Measurements from ENCODE around the gene DHRS12. TPM values are rescaled to one million over a fixed set of nuclear protein-coding genes. Genes with fewer than 3 reads are reported as not detected.

The DHRS12 gene
- total RNA-seq, 1 donor = 3.3 TPM

DNA sequence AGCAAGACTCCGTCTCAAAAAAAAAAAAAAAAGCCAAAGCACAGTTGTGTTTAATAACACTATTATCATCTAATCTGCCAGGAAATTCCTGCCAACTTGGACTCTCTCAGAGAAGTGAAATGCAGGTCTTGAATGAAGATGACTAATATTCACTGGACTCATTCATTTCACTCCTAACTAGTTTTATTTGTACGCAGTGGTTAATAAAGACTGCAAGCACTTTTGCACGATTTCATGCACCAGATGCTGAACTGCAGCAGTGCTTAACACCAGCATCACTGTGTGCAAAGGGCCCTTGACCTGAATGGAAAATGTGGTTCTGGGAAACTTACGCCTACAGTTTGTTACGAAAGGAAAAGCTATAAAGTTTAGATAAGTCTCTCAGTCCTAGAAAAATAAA lies 63.3 kb downstream of the DHRS12 start:
- H3K4me1 ChIP-seq (ENCODE audit: insufficient read depth, low read length) = peaks cover 4% of the 10 kb centered on the region
- no peak overlapping the region for H3K4me2 ChIP-seq (ENCODE audit: insufficient read depth, low read length)
- H3K79me2 ChIP-seq (ENCODE audit: insufficient read depth, low read length) = peaks cover 22% of the 10 kb centered on the region
- H3K4me3 ChIP-seq (ENCODE audit: insufficient read depth, low read length) = no peak overlapping the region
- no peak overlapping the region for H3K27ac ChIP-seq (ENCODE audit: low read depth, low read length)
- H4K20me1 ChIP-seq (ENCODE audit: insufficient read depth, low read length) = no peaks in the 10 kb centered on the region
- H2AFZ ChIP-seq (ENCODE audit: low read length) = no peak overlapping the region
- H3K27me3 ChIP-seq (ENCODE audit: insufficient read depth, low read length) = no peaks in the 10 kb centered on the region
- TF ChIP-seq, protein P1, sequence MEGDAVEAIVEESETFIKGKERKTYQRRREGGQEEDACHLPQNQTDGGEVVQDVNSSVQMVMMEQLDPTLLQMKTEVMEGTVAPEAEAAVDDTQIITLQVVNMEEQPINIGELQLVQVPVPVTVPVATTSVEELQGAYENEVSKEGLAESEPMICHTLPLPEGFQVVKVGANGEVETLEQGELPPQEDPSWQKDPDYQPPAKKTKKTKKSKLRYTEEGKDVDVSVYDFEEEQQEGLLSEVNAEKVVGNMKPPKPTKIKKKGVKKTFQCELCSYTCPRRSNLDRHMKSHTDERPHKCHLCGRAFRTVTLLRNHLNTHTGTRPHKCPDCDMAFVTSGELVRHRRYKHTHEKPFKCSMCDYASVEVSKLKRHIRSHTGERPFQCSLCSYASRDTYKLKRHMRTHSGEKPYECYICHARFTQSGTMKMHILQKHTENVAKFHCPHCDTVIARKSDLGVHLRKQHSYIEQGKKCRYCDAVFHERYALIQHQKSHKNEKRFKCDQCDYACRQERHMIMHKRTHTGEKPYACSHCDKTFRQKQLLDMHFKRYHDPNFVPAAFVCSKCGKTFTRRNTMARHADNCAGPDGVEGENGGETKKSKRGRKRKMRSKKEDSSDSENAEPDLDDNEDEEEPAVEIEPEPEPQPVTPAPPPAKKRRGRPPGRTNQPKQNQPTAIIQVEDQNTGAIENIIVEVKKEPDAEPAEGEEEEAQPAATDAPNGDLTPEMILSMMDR (IDR thresholded peaks at IDR 0.05; ENCODE audit: extremely low read depth, low read depth, low read length) = no peak
- no peaks in the 10 kb centered on the region for H3K9me3 ChIP-seq (ENCODE audit: low read depth, low read length)
- DNase-seq (ENCODE audit: insufficient read length, low spot score, missing footprints) = no peak
- peaks cover 28% of the 10 kb centered on the region for H3K36me3 ChIP-seq (ENCODE audit: insufficient read depth, low read length)

DNA sequence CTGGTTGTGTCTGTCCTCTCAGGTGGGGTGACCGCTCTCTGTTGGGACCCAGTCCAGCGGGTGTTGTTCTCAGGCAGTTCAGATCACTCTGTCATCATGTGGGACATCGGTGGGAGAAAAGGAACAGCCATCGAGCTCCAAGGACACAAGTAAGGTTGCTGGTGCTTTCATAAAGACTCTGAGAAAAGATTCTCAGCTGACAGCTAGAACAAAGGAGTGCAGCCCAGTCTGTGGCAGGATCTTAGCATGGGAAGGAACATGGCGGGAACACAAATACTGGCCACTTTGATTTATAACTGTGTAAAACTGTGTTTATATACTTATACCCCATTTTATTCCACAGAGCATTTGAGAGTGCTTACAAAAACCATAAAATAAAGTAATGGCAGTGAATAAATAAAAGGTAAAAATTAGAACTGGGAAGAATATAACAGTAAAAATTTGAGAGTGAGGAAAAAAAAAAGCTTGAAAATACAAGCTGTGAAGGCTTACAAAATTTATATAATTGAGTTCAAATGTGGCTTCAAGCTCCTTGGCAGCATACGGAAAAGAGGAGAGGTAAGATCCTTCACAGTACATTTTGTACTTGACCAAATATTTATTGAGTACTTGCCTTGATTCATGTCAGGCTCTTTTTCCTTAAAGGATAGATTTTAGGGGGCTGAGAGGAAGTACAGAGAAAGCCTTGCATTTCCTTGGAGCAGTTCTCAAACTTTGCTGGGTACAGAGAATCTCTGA lies 64.8 kb downstream of the DHRS12 start:
- no peaks in the 10 kb centered on the region for H3K27me3 ChIP-seq (ENCODE audit: insufficient read depth, low read length)
- no peak for DNase-seq (ENCODE audit: insufficient read length, low spot score, missing footprints)
- H3K27ac ChIP-seq (ENCODE audit: low read depth, low read length) = no peak overlapping the region
- H3K4me2 ChIP-seq (ENCODE audit: insufficient read depth, low read length) = no peak overlapping the region
- TF ChIP-seq, protein P1 (IDR thresholded peaks at IDR 0.05; ENCODE audit: extremely low read depth, low read depth, low read length) = no peak
- no peak overlapping the region for H2AFZ ChIP-seq (ENCODE audit: low read length)
- peaks cover 15% of the 10 kb centered on the region for H3K4me1 ChIP-seq (ENCODE audit: insufficient read depth, low read length)
- H3K4me3 ChIP-seq (ENCODE audit: insufficient read depth, low read length) = no peak overlapping the region
- H3K79me2 ChIP-seq (ENCODE audit: insufficient read depth, low read length) = peaks cover 20% of the 10 kb centered on the region
- H3K36me3 ChIP-seq (ENCODE audit: insufficient read depth, low read length) = peaks cover 26% of the 10 kb centered on the region
- no peaks in the 10 kb centered on the region for H3K9me3 ChIP-seq (ENCODE audit: low read depth, low read length)
- peaks cover 4% of the 10 kb centered on the region for H4K20me1 ChIP-seq (ENCODE audit: insufficient read depth, low read length)

DNA sequence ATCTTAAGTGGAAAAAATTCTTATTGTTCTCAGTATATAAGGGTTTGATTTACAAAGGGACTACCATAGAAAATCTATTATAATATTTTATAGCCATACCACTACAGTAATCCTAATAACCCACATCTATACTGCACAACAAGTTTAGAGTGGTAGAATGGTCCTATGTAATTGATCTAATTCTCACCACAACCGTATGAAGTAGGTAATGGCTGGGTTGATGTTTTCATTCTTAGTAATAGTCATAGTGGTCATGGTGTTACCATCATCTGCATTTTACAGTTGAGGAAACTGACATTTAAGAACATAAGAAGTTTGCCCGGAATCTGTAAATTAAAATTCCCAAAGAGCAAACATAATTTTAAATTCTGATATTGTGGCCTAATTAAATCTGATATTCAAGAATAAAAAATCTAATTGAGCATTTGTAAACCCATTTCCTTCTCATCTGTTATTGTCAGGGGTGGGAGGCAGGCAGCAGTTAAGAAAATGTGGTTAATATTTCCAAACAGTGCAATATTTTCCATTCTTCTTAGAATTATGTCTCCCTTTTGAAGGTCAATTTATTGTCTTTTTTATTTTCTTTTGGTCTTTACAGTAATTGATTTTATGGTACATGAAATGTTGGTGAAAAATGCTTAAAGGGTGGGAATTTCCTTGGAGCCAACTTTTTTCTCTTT lies 65.6 kb downstream of the DHRS12 start:
- H4K20me1 ChIP-seq (ENCODE audit: insufficient read depth, low read length) = peaks cover 4% of the 10 kb centered on the region

DNA sequence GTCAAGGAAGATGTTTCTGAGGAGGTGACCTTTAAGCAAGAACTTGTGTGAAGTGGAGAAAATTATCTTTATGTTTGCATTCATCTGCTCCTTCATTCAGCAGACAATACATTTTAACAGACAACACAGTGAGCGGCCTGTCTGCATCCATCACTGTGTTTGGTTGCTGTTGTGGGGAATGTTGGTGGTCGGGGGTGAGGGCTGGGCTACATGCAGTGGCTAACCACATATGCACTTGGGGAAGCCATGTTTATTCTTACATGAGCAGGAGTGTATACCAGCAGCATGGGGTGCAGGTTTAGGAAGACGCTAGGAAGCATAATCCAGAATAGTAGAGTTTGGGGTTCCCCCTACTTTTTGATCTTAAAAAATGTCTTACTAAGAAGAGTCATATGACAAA lies 66.4 kb downstream of the DHRS12 start:
- Histone ChIP-seq H3K36me3 (ENCODE audit: insufficient read depth, low read length) (peaks cover 17% of the 10 kb centered on the region), H3K79me2 (ENCODE audit: insufficient read depth, low read length) (peaks cover 19% of the 10 kb centered on the region), H3K27ac (ENCODE audit: low read depth, low read length) (no peak overlapping the region), H3K27me3 (ENCODE audit: insufficient read depth, low read length) (no peaks in the 10 kb centered on the region), H3K9me3 (ENCODE audit: low read depth, low read length) (no peaks in the 10 kb centered on the region), H4K20me1 (ENCODE audit: insufficient read depth, low read length) (peaks cover 4% of the 10 kb centered on the region), H3K4me3 (ENCODE audit: insufficient read depth, low read length) (no peak overlapping the region), H2AFZ (ENCODE audit: low read length) (no peak overlapping the region), H3K4me1 (ENCODE audit: insufficient read depth, low read length) (peaks cover 15% of the 10 kb centered on the region), H3K4me2 (ENCODE audit: insufficient read depth, low read length) (no peak overlapping the region)
- no peak for DNase-seq (ENCODE audit: insufficient read length, low spot score, missing footprints)
- TF ChIP-seq, protein P1 (IDR thresholded peaks at IDR 0.05; ENCODE audit: extremely low read depth, low read depth, low read length) = no peak

More for the DNA sequence above, 65.6 kb downstream of the DHRS12 start:
- no peak overlapping the region for H2AFZ ChIP-seq (ENCODE audit: low read length)
- TF ChIP-seq, protein P1 (IDR thresholded peaks at IDR 0.05; ENCODE audit: extremely low read depth, low read depth, low read length) = no peak
- no peak overlapping the region for H3K27ac ChIP-seq (ENCODE audit: low read depth, low read length)
- no peak overlapping the region for H3K4me3 ChIP-seq (ENCODE audit: insufficient read depth, low read length)
- peaks cover 20% of the 10 kb centered on the region for H3K36me3 ChIP-seq (ENCODE audit: insufficient read depth, low read length)
- peaks cover 14% of the 10 kb centered on the region for H3K79me2 ChIP-seq (ENCODE audit: insufficient read depth, low read length)
- no peak overlapping the region for H3K4me2 ChIP-seq (ENCODE audit: insufficient read depth, low read length)
- no peaks in the 10 kb centered on the region for H3K9me3 ChIP-seq (ENCODE audit: low read depth, low read length)
- DNase-seq (ENCODE audit: insufficient read length, low spot score, missing footprints) = no peak
- peaks cover 15% of the 10 kb centered on the region for H3K4me1 ChIP-seq (ENCODE audit: insufficient read depth, low read length)
- H3K27me3 ChIP-seq (ENCODE audit: insufficient read depth, low read length) = no peaks in the 10 kb centered on the region

Data from osteoblast (primary cell).